Retinal pigment epithelial cell (primary cell): ENCODE results near the gene C3orf18.
A peak's percentile ranks its signal among the peaks of the same experiment; 100 is the strongest.

Source experiments
- DNase-seq: peaks from one replicate; pipeline ENCODE4 v3.0.0-alpha.2; 2010; ENCODE audit warnings: low read depth
- H3K4me3 ChIP-seq: 2 replicates; pipeline ENCODE4 v1.5.1; 2011; ENCODE audit warnings: mild to moderate bottlenecking, low read length, control low read depth, moderate library complexity
- CTCF ChIP-seq: conservative IDR thresholded peaks from 2 replicates; pipeline ENCODE4 v1.5.1; 2011; ENCODE audit warnings: low read depth, low read length, control low read depth, inconsistent platforms

Gene C3orf18

GRCh38 chr3:50557915-50558314 is 9.6 kb downstream of the C3orf18 start:
- no peak for TF ChIP-seq CTCF
- no peak for DNase-seq
- H3K4me3 ChIP-seq: no peak overlapping the region

- TF ChIP-seq CTCF: no peak
- no peak overlapping the region for H3K4me3 ChIP-seq
- DNase-seq: no peak
Measured at GRCh38 chr3:50557106-50557505, 10.4 kb downstream of the C3orf18 start.

- no peak for TF ChIP-seq CTCF
- H3K4me3 ChIP-seq: no peak overlapping the region
Measured at GRCh38 chr3:50554553-50554952, 13.0 kb downstream of the C3orf18 start.

GRCh38 chr3:50552598-50552997 is 14.9 kb downstream of the C3orf18 start:
- no peak for DNase-seq
- no peak for TF ChIP-seq CTCF
- no peak overlapping the region for H3K4me3 ChIP-seq

More at GRCh38 chr3:50554553-50554952, 13.0 kb downstream of the C3orf18 start:
- DNase-seq: no peak

GRCh38 chr3:50551681-50552435 is 15.7 kb downstream of the C3orf18 start:
- no peak for DNase-seq
- peak; percentile 23 for TF ChIP-seq CTCF

GRCh38 chr3:50551054-50551659 is 16.4 kb downstream of the C3orf18 start:
- TF ChIP-seq CTCF: no peak
- DNase-seq: no peak
- H3K4me3 ChIP-seq: no peak overlapping the region

More at GRCh38 chr3:50551681-50552435, 15.7 kb downstream of the C3orf18 start:
- no peak overlapping the region for H3K4me3 ChIP-seq
